ENCODE data around the gene CFAP57.

Gene CFAP57

DNA sequence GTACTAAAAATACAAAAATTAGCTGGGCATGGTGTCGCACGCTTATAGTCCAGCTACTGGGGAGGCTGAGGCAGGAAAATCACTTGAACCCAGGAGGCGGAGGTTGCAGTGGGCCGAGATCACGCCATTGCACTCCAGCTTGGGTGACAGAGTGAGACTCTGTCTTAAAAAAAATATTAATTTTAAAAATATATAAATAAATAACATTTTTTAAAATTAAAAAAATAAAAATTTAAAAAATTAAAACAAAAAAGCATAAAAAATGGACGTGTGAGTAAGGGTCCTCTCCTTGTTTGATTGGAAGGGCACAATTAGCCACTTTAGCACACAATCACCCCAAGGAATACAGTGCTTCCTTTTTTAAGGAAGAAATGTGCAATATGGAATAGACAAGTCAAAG lies 18.7 kb upstream of the CFAP57 start:
- ATAC-seq (ENCODE audit: insufficient read depth, low read depth), result no peak
- H3K27me3 ChIP-seq (ENCODE audit: insufficient read depth, low read length, poor library complexity), result peaks cover 12% of the 10 kb centered on the region

DNA sequence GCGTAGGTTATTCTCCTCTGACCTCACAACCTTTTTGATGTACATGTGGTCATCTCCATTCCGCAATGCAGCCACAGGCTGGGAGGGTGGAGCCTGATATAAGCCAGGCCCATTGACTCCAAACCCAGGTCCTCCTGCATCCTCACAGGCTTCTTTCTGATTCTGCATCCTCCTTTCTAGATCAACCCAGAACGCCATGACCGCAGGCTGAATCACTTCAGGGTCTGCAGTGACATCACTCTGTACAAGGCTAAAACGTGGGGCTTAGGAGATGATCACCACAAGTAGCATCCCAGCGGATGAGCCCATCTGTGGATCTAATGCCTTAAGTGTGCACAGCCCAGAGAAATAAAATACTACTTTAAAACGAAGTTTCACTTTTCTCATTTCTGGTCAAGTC lies 16.1 kb upstream of the CFAP57 start:
- Histone ChIP-seq H3K79me2 (ENCODE audit: insufficient read depth, low read length) (no peaks in the 10 kb centered on the region), H3K9me3 (ENCODE audit: insufficient read depth, low read length, severe bottlenecking) (no peaks in the 10 kb centered on the region), H2AFZ (ENCODE audit: low read depth, low read length) (no peak overlapping the region), H3K27ac (ENCODE audit: low read length) (no peak overlapping the region), H3K36me3 (ENCODE audit: insufficient read depth, low read length) (no peaks in the 10 kb centered on the region), H4K20me1 (ENCODE audit: insufficient read depth, low read length) (no peaks in the 10 kb centered on the region), H3K4me2 (ENCODE audit: insufficient read depth, low read length) (no peak overlapping the region), H3K27me3 (ENCODE audit: insufficient read depth, low read length, poor library complexity) (peaks cover 5% of the 10 kb centered on the region), H3K4me3 (ENCODE audit: low read depth in 1 of 2, low read length in 2 of 2) (no peak overlapping the region), H3K9ac (ENCODE audit: low read depth, low read length) (no peak overlapping the region), H3K4me1 (ENCODE audit: insufficient read depth, low read length) (no peaks in the 10 kb centered on the region)
- DNase-seq (no peak), ATAC-seq (ENCODE audit: insufficient read depth, low read depth) (no peak)
- no peak for TF ChIP-seq CTCF (IDR thresholded peaks at IDR 0.05; ENCODE audit: borderline replicate concordance, extremely low read depth, low read length, poor library complexity, severe bottlenecking)
- no peak for TF ChIP-seq EZH2 (IDR thresholded peaks at IDR 0.05; ENCODE audit: borderline replicate concordance, low read depth, low read length, severe bottlenecking)

More for the DNA sequence above, 18.7 kb upstream of the CFAP57 start:
- no peak overlapping the region for H3K4me2 ChIP-seq (ENCODE audit: insufficient read depth, low read length)
- no peaks in the 10 kb centered on the region for H4K20me1 ChIP-seq (ENCODE audit: insufficient read depth, low read length)
- no peaks in the 10 kb centered on the region for H3K9me3 ChIP-seq (ENCODE audit: insufficient read depth, low read length, severe bottlenecking)
- DNase-seq, result no peak
- TF ChIP-seq CTCF (IDR thresholded peaks at IDR 0.05; ENCODE audit: borderline replicate concordance, extremely low read depth, low read length, poor library complexity, severe bottlenecking) (no peak), EZH2 (IDR thresholded peaks at IDR 0.05; ENCODE audit: borderline replicate concordance, low read depth, low read length, severe bottlenecking) (no peak)
- no peaks in the 10 kb centered on the region for H3K79me2 ChIP-seq (ENCODE audit: insufficient read depth, low read length)
- no peak overlapping the region for H3K9ac ChIP-seq (ENCODE audit: low read depth, low read length)
- H3K36me3 ChIP-seq (ENCODE audit: insufficient read depth, low read length), result no peaks in the 10 kb centered on the region
- no peak overlapping the region for H2AFZ ChIP-seq (ENCODE audit: low read depth, low read length)
- H3K4me1 ChIP-seq (ENCODE audit: insufficient read depth, low read length), result no peaks in the 10 kb centered on the region
- H3K4me3 ChIP-seq (ENCODE audit: low read depth in 1 of 2, low read length in 2 of 2), result no peak overlapping the region
- no peak overlapping the region for H3K27ac ChIP-seq (ENCODE audit: low read length)

GRCh38 chr1:43165162-43165561 lies 7.0 kb upstream of the CFAP57 start:
- Histone ChIP-seq H3K36me3 (ENCODE audit: insufficient read depth, low read length) (peaks cover 71% of the 10 kb centered on the region), H3K4me1 (ENCODE audit: insufficient read depth, low read length) (peaks cover 4% of the 10 kb centered on the region; the same call in 1 of the 2 replicates)

More at GRCh38 chr1:43165162-43165561, 7.0 kb upstream of the CFAP57 start:
- Histone ChIP-seq H3K79me2 (ENCODE audit: insufficient read depth, low read length) (peaks cover 4% of the 10 kb centered on the region), H3K9me3 (ENCODE audit: insufficient read depth, low read length, severe bottlenecking) (no peaks in the 10 kb centered on the region), H3K27ac (ENCODE audit: low read length) (no peak overlapping the region), H3K4me3 (ENCODE audit: low read depth in 1 of 2, low read length in 2 of 2) (no peak overlapping the region), H3K27me3 (ENCODE audit: insufficient read depth, low read length, poor library complexity) (no peaks in the 10 kb centered on the region), H3K9ac (ENCODE audit: low read depth, low read length) (no peak overlapping the region), H3K4me2 (ENCODE audit: insufficient read depth, low read length) (no peak overlapping the region), H4K20me1 (ENCODE audit: insufficient read depth, low read length) (peaks cover 3% of the 10 kb centered on the region; the same call in 1 of the 2 replicates), H2AFZ (ENCODE audit: low read depth, low read length) (no peak overlapping the region)
- no peak for DNase-seq
- TF ChIP-seq EZH2 (IDR thresholded peaks at IDR 0.05; ENCODE audit: borderline replicate concordance, low read depth, low read length, severe bottlenecking) (no peak), CTCF (IDR thresholded peaks at IDR 0.05; ENCODE audit: borderline replicate concordance, extremely low read depth, low read length, poor library complexity, severe bottlenecking) (no peak)
- no peak for ATAC-seq (ENCODE audit: insufficient read depth, low read depth)
